ENCODE measurements around the gene RANBP10. TPM values are rescaled to one million over a fixed set of nuclear protein-coding genes. Genes with fewer than 3 reads are reported as not detected.

Gene RANBP10
- total and polyA plus RNA-seq, 9 of the 15 experiments (the other 6 are each of a cell fraction or from before 2014, with no cell fraction given), result 0.61 to 19.3 (median 5.9) TPM

DNA sequence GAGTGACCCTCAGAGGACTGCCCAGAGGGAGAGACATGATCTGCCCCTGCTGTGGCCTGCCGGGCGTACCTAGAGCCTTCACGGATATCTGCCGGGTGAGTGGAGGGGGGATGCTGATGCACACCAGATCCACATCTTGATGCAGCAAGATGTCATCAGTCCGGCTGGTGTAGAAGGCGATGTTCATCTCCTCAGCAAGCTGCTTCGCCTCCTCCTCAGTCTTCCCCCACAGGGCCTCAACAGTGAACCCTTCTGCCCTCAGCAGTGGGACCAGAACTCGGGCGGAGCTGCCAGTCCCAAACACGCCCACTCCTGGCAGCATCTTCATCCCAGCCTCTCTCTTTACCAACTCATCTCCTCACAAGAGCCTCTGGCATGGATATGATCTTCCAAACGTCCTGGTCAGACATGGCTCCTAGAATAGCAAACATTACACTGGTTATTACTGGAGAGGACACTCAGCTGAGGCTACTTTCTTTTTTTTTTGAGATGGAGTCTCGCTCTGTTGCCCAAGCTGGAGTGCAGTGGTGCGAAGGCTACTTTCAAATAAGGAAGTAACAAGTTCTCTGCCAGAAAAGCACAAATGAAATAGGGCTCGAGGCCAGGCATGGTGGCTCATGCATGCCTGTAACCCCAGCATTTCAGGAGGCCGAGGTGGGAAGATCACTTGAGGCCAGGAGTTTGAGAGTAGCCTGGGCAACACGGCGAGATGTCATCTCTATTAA, 120.8 kb downstream of the RANBP10 start (continued):
- TF ChIP-seq, protein P1, sequence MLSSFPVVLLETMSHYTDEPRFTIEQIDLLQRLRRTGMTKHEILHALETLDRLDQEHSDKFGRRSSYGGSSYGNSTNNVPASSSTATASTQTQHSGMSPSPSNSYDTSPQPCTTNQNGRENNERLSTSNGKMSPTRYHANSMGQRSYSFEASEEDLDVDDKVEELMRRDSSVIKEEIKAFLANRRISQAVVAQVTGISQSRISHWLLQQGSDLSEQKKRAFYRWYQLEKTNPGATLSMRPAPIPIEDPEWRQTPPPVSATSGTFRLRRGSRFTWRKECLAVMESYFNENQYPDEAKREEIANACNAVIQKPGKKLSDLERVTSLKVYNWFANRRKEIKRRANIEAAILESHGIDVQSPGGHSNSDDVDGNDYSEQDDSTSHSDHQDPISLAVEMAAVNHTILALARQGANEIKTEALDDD (IDR thresholded peaks at IDR 0.05), result no peak
- TF ChIP-seq LEF1 (IDR thresholded peaks at IDR 0.05), result no peak

DNA sequence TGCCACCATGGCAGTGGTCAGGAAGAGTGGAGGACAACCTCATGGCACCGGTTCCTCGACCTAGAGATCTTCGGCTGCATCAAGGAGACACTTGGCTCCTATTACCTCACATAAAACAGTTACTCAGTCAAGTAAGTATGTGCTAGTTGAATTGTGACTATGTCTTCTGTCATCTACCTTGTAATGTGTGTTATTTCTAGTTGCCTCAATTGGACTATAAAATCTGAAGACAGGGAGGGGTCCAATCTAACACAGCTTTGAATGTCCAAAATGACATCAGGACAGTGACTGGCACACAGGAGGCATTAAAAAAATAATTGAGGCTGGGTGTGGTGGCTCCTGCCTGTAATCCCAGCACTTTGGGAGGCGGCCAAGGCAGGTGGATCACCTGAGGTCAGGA, 122.6 kb downstream of the RANBP10 start:
- Histone ChIP-seq H3K4me3 (no peak overlapping the region), H3K4me1 (replicated peaks in 1 of 2; ENCODE audit: control insufficient read depth in 2 of 2, insufficient read depth in 2 of 2, low read length in 2 of 2) (no peaks in the 10 kb centered on the region), H3K36me3 (ENCODE audit: control insufficient read depth, insufficient read depth, low read length) (peaks cover 31% of the 10 kb centered on the region; the same call in 2 of the 3 replicates), H3K27me3 (ENCODE audit: control insufficient read depth in 2 of 2, insufficient read depth in 2 of 2, low read length in 2 of 2) (no peaks in the 10 kb centered on the region), H4K20me1 (replicated peaks; ENCODE audit: control insufficient read depth, insufficient read depth, low read length) (peaks cover 6% of the 10 kb centered on the region; the same call in 1 of the 2 replicates), H3K79me2 (ENCODE audit: control insufficient read depth, insufficient read depth, low read length) (no peaks in the 10 kb centered on the region), H3K4me2 (ENCODE audit: insufficient read depth, low read length) (no peak overlapping the region), H2AFZ (ENCODE audit: low read depth, low read length) (no peak overlapping the region), H3K9me1 (ENCODE audit: control insufficient read depth, insufficient read depth, low read length) (peaks cover 2% of the 10 kb centered on the region), H3K27ac (ENCODE audit: extremely low read depth, low read depth, low read length) (no peak overlapping the region), H3K9me3 (replicated peaks; ENCODE audit: control insufficient read depth, insufficient read depth, low read depth, low read length) (no peaks in the 10 kb centered on the region), H3K9ac (ENCODE audit: insufficient read depth in 1 of 2, low read depth in 2 of 2, low read length in 2 of 2) (no peak overlapping the region)
- POLR2A ChIA-PET, result interaction anchor here (0.8 kb wide), 1 partner anchor 26 kb away, joined by 3 read pairs; no protein-coding TSS in a partner anchor
- FAIRE-seq (no peak), DNase-seq (ENCODE audit: extremely low read depth in 1 of 4, low spot score in 3 of 4) (no peak), ATAC-seq (no peak)
- 89% methylated on average over 4 of the region's 4 CpGs for WGBS (ENCODE audit: insufficient coverage, low coverage, missing lambda C conversion rate)
- CTCF ChIA-PET (ENCODE audit: low intra/inter-chr PET ratio), result no interaction called here
- intact Hi-C loops (cut with micrococcal nuclease), result no loop called here
- in situ Hi-C loops (cut with MboI), result no loop called here
- TSS peak; percentile 34 for BruUV-seq (replicated peaks)
- TF ChIP-seq IFI16 (CRISPR knock-in tag; IDR thresholded peaks at IDR 0.05) (no peak), ZNF584 (CRISPR knock-in tag; IDR thresholded peaks at IDR 0.05; ENCODE audit: low read depth) (no peak), SREBF1 (IDR thresholded peaks at IDR 0.05; ENCODE audit: borderline replicate concordance, low read depth, low read length) (no peak), POLR2B (IDR thresholded peaks at IDR 0.05; ENCODE audit: low read depth, partially characterized antibody) (no peak), ATF1 (CRISPR knock-in tag; IDR thresholded peaks at IDR 0.05) (no peak), ATF1 (tag; IDR thresholded peaks at IDR 0.05) (no peak), STAT5B (CRISPR knock-in tag; IDR thresholded peaks at IDR 0.05) (no peak), SMC3 (conservative IDR thresholded peaks at IDR 0.05; ENCODE audit: insufficient read depth, low read depth, low read length) (no peak)
- TF ChIP-seq, protein P2, sequence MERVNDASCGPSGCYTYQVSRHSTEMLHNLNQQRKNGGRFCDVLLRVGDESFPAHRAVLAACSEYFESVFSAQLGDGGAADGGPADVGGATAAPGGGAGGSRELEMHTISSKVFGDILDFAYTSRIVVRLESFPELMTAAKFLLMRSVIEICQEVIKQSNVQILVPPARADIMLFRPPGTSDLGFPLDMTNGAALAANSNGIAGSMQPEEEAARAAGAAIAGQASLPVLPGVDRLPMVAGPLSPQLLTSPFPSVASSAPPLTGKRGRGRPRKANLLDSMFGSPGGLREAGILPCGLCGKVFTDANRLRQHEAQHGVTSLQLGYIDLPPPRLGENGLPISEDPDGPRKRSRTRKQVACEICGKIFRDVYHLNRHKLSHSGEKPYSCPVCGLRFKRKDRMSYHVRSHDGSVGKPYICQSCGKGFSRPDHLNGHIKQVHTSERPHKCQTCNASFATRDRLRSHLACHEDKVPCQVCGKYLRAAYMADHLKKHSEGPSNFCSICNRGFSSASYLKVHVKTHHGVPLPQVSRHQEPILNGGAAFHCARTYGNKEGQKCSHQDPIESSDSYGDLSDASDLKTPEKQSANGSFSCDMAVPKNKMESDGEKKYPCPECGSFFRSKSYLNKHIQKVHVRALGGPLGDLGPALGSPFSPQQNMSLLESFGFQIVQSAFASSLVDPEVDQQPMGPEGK (CRISPR knock-in tag; IDR thresholded peaks at IDR 0.05; ENCODE audit: borderline replicate concordance), result no peak
- TF ChIP-seq, protein P3, sequence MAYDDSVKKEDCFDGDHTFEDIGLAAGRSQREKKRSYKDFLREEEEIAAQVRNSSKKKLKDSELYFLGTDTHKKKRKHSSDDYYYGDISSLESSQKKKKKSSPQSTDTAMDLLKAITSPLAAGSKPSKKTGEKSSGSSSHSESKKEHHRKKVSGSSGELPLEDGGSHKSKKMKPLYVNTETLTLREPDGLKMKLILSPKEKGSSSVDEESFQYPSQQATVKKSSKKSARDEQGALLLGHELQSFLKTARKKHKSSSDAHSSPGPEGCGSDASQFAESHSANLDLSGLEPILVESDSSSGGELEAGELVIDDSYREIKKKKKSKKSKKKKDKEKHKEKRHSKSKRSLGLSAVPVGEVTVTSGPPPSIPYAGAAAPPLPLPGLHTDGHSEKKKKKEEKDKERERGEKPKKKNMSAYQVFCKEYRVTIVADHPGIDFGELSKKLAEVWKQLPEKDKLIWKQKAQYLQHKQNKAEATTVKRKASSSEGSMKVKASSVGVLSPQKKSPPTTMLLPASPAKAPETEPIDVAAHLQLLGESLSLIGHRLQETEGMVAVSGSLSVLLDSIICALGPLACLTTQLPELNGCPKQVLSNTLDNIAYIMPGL (CRISPR knock-in tag; IDR thresholded peaks at IDR 0.05), result no peak
- TF ChIP-seq, protein P4, sequence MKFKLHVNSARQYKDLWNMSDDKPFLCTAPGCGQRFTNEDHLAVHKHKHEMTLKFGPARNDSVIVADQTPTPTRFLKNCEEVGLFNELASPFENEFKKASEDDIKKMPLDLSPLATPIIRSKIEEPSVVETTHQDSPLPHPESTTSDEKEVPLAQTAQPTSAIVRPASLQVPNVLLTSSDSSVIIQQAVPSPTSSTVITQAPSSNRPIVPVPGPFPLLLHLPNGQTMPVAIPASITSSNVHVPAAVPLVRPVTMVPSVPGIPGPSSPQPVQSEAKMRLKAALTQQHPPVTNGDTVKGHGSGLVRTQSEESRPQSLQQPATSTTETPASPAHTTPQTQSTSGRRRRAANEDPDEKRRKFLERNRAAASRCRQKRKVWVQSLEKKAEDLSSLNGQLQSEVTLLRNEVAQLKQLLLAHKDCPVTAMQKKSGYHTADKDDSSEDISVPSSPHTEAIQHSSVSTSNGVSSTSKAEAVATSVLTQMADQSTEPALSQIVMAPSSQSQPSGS (CRISPR knock-in tag; IDR thresholded peaks at IDR 0.05), result no peak
